ENCODE results near the gene MST1R.
"Not testable (repeated sequence)": the region's sequence is repeated elsewhere in the genome, so short reads cannot be mapped to it uniquely, and the experiment has no call there.

Gene MST1R

GRCh38 chr3:49911124-49911420, 7.4 kb upstream of the MST1R start:
- no peak for DNase-seq

DNA sequence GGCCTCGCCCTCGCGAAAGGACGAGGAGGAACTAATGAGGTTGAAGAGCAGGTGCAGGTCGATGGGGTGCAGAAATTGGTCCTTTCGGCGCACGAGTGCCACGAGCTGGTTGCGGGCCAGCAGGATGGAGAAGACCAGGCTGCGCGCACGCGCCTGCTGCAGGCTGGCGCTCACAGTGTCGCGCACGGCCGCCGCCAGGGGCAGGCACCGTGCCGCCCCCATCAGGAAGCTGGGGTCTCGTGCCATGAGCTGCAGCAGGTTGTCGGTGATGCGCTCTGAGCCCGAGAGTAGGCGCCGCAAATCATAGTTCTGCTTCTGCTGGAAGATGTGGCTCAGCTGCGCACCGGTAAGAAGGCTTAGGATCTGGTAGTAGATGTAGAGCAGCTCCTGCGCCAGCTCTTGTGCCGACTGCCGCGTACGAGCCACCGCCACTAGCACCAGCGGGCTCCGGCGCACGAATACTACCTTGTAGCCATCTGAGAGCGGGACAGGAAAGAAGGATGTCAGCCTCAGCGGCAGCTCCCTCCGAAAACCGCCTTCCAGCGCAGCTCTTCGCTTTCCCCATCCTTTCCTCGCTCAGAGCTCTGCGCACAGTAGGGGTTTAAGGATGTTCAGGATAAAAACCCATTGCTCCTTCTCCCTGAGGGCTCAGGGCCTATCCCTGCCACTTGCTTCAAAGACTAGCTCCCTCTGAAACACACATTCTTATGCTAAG, 6.9 kb upstream of the MST1R start:
- no peak for DNase-seq

DNA sequence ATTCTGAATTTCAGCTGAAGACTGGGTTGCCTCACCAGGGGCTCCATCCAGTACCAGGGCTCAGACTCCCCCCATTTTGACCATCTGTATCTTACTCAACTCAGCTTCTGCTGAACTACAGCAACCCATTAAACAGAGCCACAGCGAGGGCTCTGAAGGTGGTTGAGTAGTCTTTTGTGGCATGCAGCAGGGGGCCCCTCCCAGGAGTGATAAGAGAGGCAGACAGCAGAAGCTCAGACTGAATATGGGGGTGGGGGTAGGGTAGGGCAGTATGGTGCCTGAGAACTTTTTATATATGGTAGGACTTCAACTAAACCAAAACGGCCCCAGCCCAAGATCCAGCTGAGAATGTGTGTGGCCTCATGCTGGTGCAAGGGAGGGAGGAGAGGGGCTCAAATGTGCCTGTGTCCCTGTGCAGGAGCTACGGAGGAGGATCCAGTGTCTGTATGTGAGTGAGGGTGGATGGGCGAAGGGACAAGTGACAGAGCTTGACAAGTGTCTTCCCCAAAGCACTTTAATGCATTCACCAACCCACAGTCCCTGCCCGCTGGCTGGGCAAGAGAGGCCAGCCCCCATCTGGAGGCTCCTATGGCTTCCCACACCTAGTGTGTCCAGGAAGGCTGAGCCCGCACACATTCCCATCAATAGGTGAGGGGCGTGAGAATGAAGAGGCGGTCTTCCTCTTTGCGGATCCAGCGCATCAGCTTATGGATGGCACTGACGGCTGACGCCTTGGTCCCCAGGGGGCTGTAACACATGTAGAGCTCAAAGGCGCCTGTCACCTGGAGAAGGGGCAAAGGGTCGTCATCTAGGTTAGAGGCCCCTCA, 4.9 kb upstream of the MST1R start:
- no peak for DNase-seq

DNA sequence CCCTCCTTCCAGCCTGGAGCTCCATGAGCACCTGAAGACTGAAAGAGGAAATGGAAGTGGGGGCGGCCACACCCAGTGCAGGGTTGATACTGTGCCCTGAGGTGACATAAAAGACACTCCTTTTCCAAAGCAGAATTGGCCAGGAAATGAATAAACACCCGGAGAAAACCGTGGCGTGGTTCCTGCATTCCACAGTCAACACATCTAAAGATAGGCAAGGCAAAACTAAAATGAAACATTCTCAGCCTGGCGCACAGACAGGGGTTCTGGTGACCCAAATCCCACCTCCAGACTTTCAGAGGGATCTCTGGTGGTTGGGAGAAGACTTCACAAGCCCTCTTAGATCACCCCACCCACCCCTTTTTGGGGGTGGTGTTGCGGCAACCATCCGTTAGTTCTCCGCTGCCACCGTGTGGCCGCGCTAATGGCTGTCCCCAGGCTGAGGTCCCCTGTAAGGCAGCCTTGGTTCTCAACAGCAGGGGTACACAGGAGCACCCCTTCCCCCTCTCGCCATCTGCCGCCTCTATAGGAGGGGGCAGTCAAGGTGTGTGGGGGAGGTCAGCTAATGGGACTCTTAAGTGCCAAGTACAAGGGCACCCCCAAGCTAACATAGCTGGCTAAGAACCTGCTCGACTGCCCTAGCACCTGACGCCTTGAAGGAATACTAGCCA, 2.5 kb upstream of the MST1R start:
- DNase-seq, result peak; percentile 38

DNA sequence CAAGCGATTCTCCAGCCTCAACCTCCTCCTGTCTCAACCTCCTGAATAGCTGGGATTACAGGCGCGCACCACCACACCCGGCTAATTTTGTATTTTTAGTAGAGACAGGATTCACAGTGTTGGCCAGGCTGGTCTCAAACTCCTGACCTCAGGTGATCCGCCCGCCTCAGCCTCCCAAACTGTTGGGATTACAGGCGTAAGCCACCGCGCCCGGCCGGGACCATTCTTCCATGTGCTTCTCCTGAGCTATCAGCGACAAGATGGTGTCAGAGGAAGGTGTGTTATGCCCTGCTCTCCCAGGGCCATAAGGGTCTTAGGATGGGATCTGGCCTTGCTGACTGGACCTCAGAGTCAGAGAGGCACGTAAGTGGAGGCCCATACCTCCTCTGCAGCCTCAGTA, 775 bp upstream of the MST1R start:
- DNase-seq, result not testable (repeated sequence)

GRCh38 chr3:49902511-49903345, 945 bp downstream of the MST1R start:
- DNase-seq, result no peak

DNA sequence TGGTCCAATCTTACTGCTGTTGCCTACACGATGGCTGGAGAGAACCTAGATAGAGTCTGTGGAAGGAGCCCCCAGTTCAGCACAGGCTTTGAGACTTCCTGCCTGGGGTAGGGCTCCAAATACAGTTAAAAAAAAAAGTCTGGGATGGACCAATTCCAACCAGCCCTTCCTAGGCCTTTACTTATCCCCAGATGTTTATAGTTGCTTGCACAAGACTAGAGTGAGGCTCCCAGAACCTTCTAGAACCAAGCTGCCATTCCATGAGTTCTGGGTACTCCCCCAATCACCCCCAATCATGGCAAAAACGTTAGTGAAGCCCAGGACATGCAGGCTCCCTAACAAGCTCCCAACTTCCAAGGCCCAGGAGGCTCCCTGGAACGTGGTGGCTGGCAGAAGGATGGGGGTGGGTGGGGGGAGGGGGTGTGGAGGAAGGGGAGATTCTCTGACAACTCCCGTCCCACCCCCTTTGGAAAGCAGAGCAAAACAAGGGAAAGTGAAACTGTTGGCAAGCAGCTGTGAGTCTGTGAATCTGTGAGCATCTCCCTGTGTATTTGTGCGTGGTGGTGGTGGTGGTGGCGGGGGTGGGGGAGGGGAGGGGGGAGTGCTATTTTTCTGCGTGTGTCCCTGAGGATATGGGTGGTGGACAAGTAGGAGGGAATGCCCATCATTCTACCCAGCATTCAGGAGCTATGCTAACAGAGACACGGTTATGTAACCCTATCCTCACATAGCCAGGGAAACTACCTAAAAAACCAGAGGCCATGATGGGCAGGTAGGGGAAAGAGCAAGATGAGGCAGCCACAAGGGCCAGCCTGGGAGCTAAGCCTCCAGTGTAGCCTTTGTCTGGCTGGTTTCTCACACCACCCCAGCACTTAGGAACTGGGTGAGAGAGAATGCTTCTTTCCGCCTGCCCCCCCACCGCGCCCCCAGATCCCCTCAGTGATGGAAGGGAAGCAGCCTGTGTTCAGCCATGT, 2.0 kb downstream of the MST1R start:
- DNase-seq, result no peak

DNA sequence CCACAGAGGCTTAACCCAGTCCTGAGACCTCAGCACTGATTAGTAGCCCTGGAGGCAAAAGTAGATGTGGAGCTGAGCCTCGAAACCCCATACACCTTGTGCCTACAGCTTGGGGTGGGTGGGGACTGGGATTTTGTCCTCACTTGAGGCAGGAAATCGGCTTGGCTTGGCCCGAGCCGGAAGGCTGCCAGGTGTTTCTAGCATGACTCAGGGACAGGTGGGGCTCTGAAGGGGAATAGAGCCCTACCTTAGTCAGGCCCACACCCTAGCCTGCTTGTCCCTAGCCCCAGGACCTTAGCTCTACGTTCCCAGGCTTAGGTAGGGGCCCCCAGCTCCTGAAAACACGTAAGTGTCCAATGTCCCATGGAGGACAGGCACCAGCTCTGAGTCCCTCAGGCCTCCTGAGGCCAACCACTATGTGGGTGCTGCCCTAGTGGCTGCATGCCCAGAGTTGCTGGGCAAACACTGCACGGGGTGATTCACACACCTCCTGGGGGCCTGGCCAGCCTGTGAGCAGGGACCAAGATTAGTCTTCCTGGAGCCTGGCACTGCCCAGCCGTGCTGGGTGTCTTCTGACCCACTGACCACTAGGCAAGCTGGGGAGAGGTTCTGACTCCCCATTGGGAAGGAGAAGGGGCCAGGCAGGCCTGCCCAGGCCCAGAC, 3.1 kb downstream of the MST1R start:
- no peak for DNase-seq

DNA sequence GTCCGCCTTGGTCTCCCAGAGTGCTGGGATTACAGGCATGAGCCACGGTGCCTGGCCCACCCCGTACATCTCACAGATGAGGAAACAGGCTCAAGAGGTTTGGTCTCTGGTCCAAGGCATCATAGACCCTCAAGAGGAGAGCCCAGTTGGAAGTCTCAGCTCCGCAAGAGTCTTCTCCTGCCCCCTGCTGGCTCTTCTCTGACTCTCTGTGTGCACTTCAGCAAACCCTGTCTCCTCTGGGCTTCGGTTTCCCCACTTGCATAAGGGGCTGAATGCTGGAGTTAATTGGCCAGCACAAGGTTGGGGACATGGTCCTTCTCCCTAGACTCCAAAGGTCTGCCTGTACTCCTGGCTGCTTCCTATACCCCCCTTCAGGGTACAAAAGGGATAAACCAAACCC, 3.9 kb downstream of the MST1R start:
- no peak for DNase-seq

- no peak for DNase-seq
Observed at GRCh38 chr3:49898991-49899390, 4.7 kb downstream of the MST1R start.

DNA sequence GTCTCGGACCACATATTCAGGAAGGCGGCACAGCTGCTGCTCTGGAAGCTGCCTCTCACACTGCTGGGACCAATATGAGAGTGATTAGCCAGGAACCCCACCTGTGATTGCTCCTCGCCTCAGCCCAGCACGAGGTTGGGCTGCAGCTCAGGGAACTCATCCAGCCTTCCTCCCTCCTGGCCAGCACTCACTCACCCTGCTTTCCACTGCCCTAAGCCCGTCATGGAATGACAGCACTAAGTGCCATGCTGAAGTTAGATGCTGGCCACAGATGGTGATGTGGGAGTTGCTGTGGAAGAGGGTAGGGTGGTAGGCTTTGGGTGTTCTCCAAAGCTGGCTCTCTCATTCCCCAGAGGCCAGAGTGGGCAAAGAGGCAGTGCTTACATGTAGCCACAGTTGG, 7.3 kb downstream of the MST1R start:
- no peak for DNase-seq

GRCh38 chr3:49895791-49896190, 7.9 kb downstream of the MST1R start:
- no peak for DNase-seq

DNA sequence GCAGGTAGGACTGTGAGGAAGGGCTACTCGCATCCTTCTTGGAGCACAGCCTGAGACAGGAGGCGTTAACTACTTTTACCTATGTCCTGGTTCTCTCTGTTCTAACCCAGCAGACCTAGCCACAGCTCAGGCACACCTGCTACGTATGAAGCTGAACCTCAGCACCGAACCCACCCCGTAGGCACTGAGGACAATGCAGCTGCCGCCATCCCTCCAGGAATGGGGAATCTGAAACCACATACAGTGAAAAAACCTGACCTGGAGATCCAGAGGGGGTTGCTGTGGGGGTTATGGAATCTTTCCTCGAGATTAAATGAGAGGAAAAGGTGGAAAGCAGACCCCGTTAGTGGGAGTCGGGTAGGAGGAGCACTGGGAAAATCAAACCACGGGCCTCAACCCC, 14.4 kb downstream of the MST1R start:
- peak; percentile 4 for DNase-seq

DNA sequence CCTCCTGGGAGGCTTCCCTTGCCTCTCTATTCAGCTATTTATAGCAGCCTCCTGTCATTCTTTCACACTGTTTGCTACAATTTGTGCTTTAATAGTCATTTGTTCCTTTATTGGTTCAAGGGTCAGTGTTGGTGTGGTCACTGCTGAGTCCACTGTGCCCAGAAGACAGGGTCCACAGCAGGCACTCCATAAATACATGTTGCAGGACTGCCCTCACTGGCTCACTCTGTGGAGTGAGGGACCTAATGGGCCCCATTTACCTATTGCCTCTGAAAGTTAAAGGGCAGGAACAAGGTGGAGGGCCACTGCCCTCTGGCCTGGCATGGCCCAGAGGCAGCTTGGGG, 16.8 kb downstream of the MST1R start:
- DNase-seq, result no peak

GRCh38 chr3:49883998-49884397, 19.7 kb downstream of the MST1R start:
- DNase-seq, result no peak

DNA sequence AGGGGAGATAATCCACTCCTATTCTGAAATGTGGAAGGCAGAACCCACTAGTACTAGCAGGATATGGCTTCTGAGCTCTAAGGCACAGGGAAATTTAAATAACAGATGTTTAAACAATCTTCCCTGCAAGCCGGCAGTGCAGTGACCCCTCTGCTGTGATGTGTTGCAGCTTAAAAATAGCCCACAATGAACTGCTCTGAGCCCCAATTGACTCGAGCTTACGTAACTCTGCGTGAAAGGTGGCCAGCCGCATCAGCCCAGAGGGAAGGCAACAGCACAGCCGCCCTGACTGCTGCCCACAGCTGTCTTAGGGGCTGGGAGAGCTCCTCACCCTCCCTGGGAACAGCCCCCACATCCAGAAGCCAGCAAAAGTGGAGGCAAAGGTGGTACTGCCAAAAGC, 21.5 kb downstream of the MST1R start:
- no peak for DNase-seq

GRCh38 chr3:49880581-49881315, 22.9 kb downstream of the MST1R start:
- DNase-seq, result peak; percentile 59

GRCh38 chr3:49879721-49880120, 24.0 kb downstream of the MST1R start:
- DNase-seq, result no peak

DNA sequence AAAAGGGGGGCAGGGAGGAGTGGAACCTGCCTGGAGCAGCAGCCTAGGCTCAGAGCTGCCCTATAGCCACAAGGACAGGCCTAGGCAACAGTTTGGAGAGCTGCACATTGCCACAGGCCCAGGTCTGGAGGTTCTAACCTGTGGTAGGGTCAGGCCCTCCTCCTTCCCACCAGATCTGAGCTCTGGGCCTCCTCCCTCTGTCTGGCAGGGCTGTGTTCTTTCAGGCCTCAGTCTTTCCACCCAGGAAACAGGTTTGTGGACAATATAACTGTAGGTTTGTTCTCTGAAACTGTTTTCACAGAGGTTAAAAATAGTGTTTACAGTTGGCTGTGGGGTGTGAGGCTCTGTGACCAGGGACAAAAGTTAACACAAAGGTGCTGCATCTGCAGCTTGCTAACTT, 25.0 kb downstream of the MST1R start:
- no peak for DNase-seq

DNA sequence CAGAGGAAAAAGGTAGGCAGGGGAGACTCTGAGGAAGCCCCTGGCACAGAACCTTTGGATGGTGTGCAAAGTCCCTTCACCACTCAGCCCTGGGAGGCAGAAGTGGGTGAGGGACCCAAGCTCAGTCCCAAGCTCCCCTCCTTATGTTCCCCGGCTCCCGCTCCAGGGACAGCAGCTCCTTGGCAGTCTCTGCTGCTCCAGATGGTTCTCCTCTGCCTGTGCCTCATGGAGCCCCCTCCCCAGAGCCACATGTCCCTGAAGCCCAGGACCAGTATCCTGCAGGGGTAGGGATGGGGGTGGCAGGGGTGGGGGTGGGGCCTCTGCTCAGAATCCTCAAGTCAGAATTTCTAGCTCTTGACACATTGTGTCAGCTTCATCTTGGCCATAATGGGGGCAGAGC, 26.0 kb downstream of the MST1R start:
- DNase-seq, result peak; percentile 60

GRCh38 chr3:49876567-49876966, 27.1 kb downstream of the MST1R start:
- no peak for DNase-seq

Data from NCI-H2171 treated with DMSO at 0.1 percent for 48 hours (cell line).